K562 (cell line): ENCODE measurements around the gene IQGAP3. TPM values are rescaled to one million over a fixed set of nuclear protein-coding genes. Genes with fewer than 3 reads are reported as not detected.

ENCODE experiments used
- ATAC-seq: fragments of 200-7000 bp; cut with Tn5 transposase; 3 replicates; pipeline ENCODE4 v1.9.1; 2020; ENCODE audit warnings: moderate library complexity
- BruUV-seq: library from RNA; stranded (reverse); fragments of 400-500 nt; replicated peaks from 2 replicates; lab custom pipeline; 2021; lab: Mats Ljungman, UMichigan
- CTCF ChIA-PET: fragments of 300-600 bp; formaldehyde crosslinking; extraction: SDS; loops from one replicate; lab custom pipeline; 2021; ENCODE audit warnings: low intra/inter-chr PET ratio; lab: Yijun Ruan, JAX
- POLR2A ChIA-PET: fragments of 300-600, 350-650 bp; sonication (Branson Sonifier 250); formaldehyde crosslinking; extraction: SDS; loops from one replicate; lab custom pipeline; 2021; ENCODE audit warnings: antibody characterized with exemption, inconsistent platforms; lab: Yijun Ruan, JAX
- DNase-seq, 4 experiments: peaks; one replicate each; pipeline versions ENCODE4 v3.0.0 to v3.0.0-alpha.2; 2011 to 2018; ENCODE audit warnings: low spot score in 3 of 4, mixed read lengths in 3 of 4; ENCODE audit errors: extremely low read depth in 1 of 4
- FAIRE-seq: peaks from 2 replicates; lab custom pipeline; 2011; peaks lifted over from hg19 to GRCh38; lab: Jason Lieb, UNC
- H2AFZ ChIP-seq: 2 replicates; pipeline ENCODE4 v1.6.0; 2011; ENCODE audit warnings: low read depth, low read length, control low read depth, inconsistent platforms
- H3K27ac ChIP-seq: fragments of 200-600 bp; 3 replicates; pipeline ENCODE4 v1.8.0; 2011; ENCODE audit warnings: low read depth, mild to moderate bottlenecking, control low read depth, inconsistent platforms, low read length, moderate library complexity, mixed read lengths; ENCODE audit errors: extremely low read depth
- H3K27me3 ChIP-seq, 2 experiments: fragments of 300-600 bp in 1 of 2; 2 replicates in 1 of 2; 3 replicates in 1 of 2; pipeline versions ENCODE4 v1.6.0 to v1.8.0; 2011; ENCODE audit warnings: inconsistent platforms in 2 of 2, low read length in 2 of 2, mild to moderate bottlenecking in 1 of 2, mixed read lengths in 1 of 2, moderate library complexity in 1 of 2; ENCODE audit not compliant: control insufficient read depth in 2 of 2, insufficient read depth in 2 of 2
- H3K36me3 ChIP-seq: fragments of 300-600 bp; 3 replicates; pipeline ENCODE4 v1.8.0; 2011; ENCODE audit warnings: mild to moderate bottlenecking, low read length, inconsistent platforms; ENCODE audit not compliant: control insufficient read depth, insufficient read depth
- H3K4me1 ChIP-seq, 2 experiments: fragments of 200-600 bp in 1 of 2; replicated peaks in 1 of 2; 2 replicates in 1 of 2; 3 replicates in 1 of 2; pipeline versions ENCODE4 v1.5.1 to v1.8.0; 2011; ENCODE audit warnings: inconsistent platforms in 2 of 2, low read length in 2 of 2, mild to moderate bottlenecking in 1 of 2, mixed read lengths in 1 of 2, moderate library complexity in 1 of 2; ENCODE audit not compliant: control insufficient read depth in 2 of 2, insufficient read depth in 2 of 2
- H3K4me2 ChIP-seq: 2 replicates; pipeline ENCODE4 v1.6.1; 2011; ENCODE audit warnings: low read length, control low read depth, inconsistent platforms, mixed read lengths; ENCODE audit not compliant: insufficient read depth
- H3K4me3 ChIP-seq: fragments of 200-600 bp; sonication (generic), shearing (Covaris generic); 2 replicates; pipeline ENCODE4 v1.5.1; 2016; ENCODE audit warnings: control low read depth, inconsistent platforms
- H3K79me2 ChIP-seq: fragments of 200-600 bp; 3 replicates; pipeline ENCODE4 v1.8.0; 2011; ENCODE audit warnings: low read length, inconsistent platforms; ENCODE audit not compliant: control insufficient read depth, insufficient read depth
- H3K9ac ChIP-seq, 2 experiments: 2 replicates each; pipeline versions ENCODE4 v1.6.0 to v1.6.1; 2011; ENCODE audit warnings: low read depth in 2 of 2, low read length in 2 of 2, control low read depth in 1 of 2, inconsistent platforms in 1 of 2, mild to moderate bottlenecking in 1 of 2, mixed read lengths in 1 of 2; ENCODE audit not compliant: insufficient read depth in 1 of 2
- H3K9me1 ChIP-seq: one replicate; pipeline ENCODE4 v1.6.0; 2011; ENCODE audit warnings: inconsistent platforms, mild to moderate bottlenecking, low read length, moderate library complexity; ENCODE audit not compliant: control insufficient read depth, insufficient read depth
- H3K9me3 ChIP-seq: replicated peaks from 2 replicates; pipeline ENCODE4 v1.5.1; 2011; ENCODE audit warnings: low read depth, low read length, inconsistent platforms; ENCODE audit not compliant: control insufficient read depth, insufficient read depth
- H4K20me1 ChIP-seq: replicated peaks from 2 replicates; pipeline ENCODE4 v1.6.1; 2011; ENCODE audit warnings: low read length, inconsistent platforms, mixed read lengths; ENCODE audit not compliant: control insufficient read depth, insufficient read depth
- DPF2 ChIP-seq: fragments of 450-650 bp; IDR thresholded peaks from 2 replicates; pipeline ENCODE4 v1.6.1; 2016
- GATAD2A ChIP-seq: fragments of 450-650 bp; IDR thresholded peaks from 2 replicates; pipeline ENCODE4 v1.6.1; 2017
- HEY1 ChIP-seq: fragments of 250-450 bp; sonication (Bioruptor Pico); IDR thresholded peaks from 2 replicates; pipeline ENCODE4 v1.5.0; 2020; ENCODE audit warnings: mild to moderate bottlenecking, moderate library complexity, borderline replicate concordance
- MYNN ChIP-seq, 2 experiments: sonication (generic); formaldehyde crosslinking in 1 of 2; IDR thresholded peaks; 2 replicates each; pipeline versions ENCODE4 v1.5.0 to v1.6.1; 2016 to 2020; ENCODE audit warnings: antibody characterized with exemption in 1 of 2, missing genetic modification reagents in 1 of 2
- NFIC ChIP-seq: fragments of 450-650 bp; IDR thresholded peaks from 2 replicates; pipeline ENCODE4 v1.6.1; 2017; ENCODE audit warnings: mild to moderate bottlenecking, inconsistent platforms
- POLR2G ChIP-seq: fragments of 200-400 bp; formaldehyde crosslinking; IDR thresholded peaks from 2 replicates; pipeline ENCODE4 v1.6.1; 2017; ENCODE audit warnings: low read depth, mild to moderate bottlenecking, antibody characterized with exemption, low read length, moderate library complexity
- RBM25 ChIP-seq: fragments of 200-400 bp; formaldehyde crosslinking; IDR thresholded peaks from 2 replicates; pipeline ENCODE4 v1.6.1; 2018; ENCODE audit warnings: low read length, low read depth, moderate library complexity; ENCODE audit not compliant: severe bottlenecking
- SIN3B ChIP-seq: fragments of 450-650 bp; IDR thresholded peaks from 2 replicates; pipeline ENCODE4 v1.6.1; 2017; ENCODE audit warnings: low read depth, mild to moderate bottlenecking, moderate library complexity
- ZC3H8 ChIP-seq: fragments of 450-650 bp; IDR thresholded peaks from 2 replicates; pipeline ENCODE4 v1.6.1; 2017
- ZNF121 ChIP-seq: sonication (generic); formaldehyde crosslinking; conservative IDR thresholded peaks from 2 replicates; pipeline ENCODE4 v1.8.0; 2022; ENCODE audit warnings: missing genetic modification reagents
- ZNF76 ChIP-seq: fragments of 250-450 bp; sonication (Bioruptor Pico); IDR thresholded peaks from 2 replicates; pipeline ENCODE4 v1.4.0; 2020; ENCODE audit warnings: mild to moderate bottlenecking, moderate library complexity, borderline replicate concordance
- WGBS: fragments of 100-300 bp; shearing (Covaris generic); methylation state at CpG from one replicate; pipeline ENCODE4 v1.1.6; 2016; ENCODE audit warnings: low coverage, mixed read lengths; ENCODE audit not compliant: insufficient coverage; ENCODE audit errors: missing lambda C conversion rate; 5-methylcytosine and 5-hydroxymethylcytosine counted together
- in situ Hi-C: fragments of 300-500 bp; cut with MboI; formaldehyde crosslinking; loops from 4 replicates; pipeline ENCODE4 v1.15.0; 2018; ENCODE audit warnings: inconsistent platforms, mixed read lengths
- intact Hi-C: fragments of 100-400 bp; cut with micrococcal nuclease; formaldehyde crosslinking; loops from 2 replicates; pipeline ENCODE4 v1.14.2; 2022
- polyA plus RNA-seq, 8 experiments: library from polyadenylated mRNA; depleted of rRNA in 4 of 8; stranded (reverse) in 5 of 8; unstranded in 3 of 8; fragments of >200 nt; fragmentation: Nextera tagmentation in 2 of 8; fragmentation: Illumina TruSeq in 1 of 8; extraction: Ambion mirVana in 2 of 8; extraction: Trizol in 1 of 8; gene quantifications; 2 replicates each; pipeline versions ENCODE4 v1.2.1 to v1.2.3, GENCODE V29; 2011 to 2014; ENCODE audit warnings: inconsistent platforms in 1 of 8, missing spikeins in 1 of 8
- total RNA-seq, 7 experiments: library from RNA; depleted of rRNA in 6 of 7; stranded (reverse); fragments of >200 nt in 6 of 7; fragmentation: Illumina TruSeq in 2 of 7; extraction: Trizol in 2 of 7; gene quantifications; 2 replicates each; pipeline versions ENCODE4 v1.2.1 to v1.2.3, GENCODE V29; 2011 to 2021; ENCODE audit warnings: low replicate concordance in 1 of 7
- TF ChIP-seq, protein P1 (sequence below): sonication (generic); formaldehyde crosslinking; IDR thresholded peaks from 2 replicates; pipeline ENCODE4 v1.8.0; 2022; ENCODE audit warnings: missing genetic modification reagents, mild to moderate bottlenecking, moderate library complexity, borderline replicate concordance
- TF ChIP-seq, protein P2 (sequence below): sonication (generic); formaldehyde crosslinking; IDR thresholded peaks from 2 replicates; pipeline ENCODE4 v1.8.0; 2022; ENCODE audit warnings: missing genetic modification reagents, mild to moderate bottlenecking, borderline replicate concordance

IQGAP3 gene
- total and polyA plus RNA-seq, 9 of the 15 experiments (the other 6 are each of a cell fraction or from before 2014, with no cell fraction given), result 1.4 to 16.6 (median 11.9) TPM

DNA sequence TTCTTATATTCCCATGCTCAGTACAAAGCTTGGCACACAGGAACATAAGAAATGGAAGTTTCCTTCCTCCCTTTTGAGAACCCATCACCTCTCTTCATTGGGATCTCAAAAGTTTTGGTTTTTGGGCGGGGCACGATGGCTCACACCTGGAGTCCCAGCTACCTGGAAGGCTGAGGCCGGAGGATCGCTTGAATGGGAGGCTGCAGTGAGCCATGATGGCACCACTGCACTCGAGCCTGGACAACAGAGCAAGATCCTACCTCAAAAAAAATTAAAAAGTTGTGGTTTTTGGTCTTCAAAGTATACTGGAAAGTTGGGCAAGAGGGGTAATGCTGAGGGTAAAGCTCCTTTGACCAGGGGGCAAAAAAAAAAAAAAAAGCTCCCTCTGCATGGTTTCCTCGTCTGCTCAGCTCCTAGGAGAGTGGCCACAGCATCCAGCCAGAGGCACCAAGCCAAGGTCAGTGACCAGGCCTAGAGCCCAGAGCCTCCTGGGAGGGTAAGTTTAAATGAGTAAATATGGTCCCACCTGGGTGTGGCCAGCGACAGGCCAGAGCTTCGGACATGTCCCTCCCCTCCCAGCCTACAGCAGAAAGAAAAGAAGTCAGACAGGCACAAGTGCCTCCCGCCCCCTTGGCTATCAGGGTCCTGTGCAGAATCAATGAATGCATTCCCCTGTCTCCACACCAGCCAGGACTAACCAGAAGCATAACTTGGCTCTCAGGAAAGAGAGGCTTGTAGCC, 76.8 kb downstream of the IQGAP3 start:
- Histone ChIP-seq H3K9me1 (peaks cover 23% of the 10 kb centered on the region), H3K9me3 (no peaks in the 10 kb centered on the region), H3K27ac (no peak overlapping the region), H3K27me3 (no peaks in the 10 kb centered on the region), H3K79me2 (peaks cover 99% of the 10 kb centered on the region), H3K4me2 (peak overlapping the region; percentile 32; the same call in 1 of the 2 replicates), H2AFZ (no peak overlapping the region), H4K20me1 (peaks cover 50% of the 10 kb centered on the region), H3K4me1 (peaks cover 83% of the 10 kb centered on the region in 2 experiments), H3K4me3 (no peak overlapping the region), H3K36me3 (peaks cover 10% of the 10 kb centered on the region; the same call in 2 of the 3 replicates), H3K9ac (peak overlapping the region in 1 of 2 experiments; percentile 41; a peak in 1 of 4 replicates)
- CTCF ChIA-PET, result no interaction called here
- WGBS, result 70% methylated on average over 9 of the region's 9 CpGs
- no peak for FAIRE-seq
- intact Hi-C loops, result no loop called here
- TF ChIP-seq MYNN (IDR thresholded peaks at IDR 0.05) (no peak), MYNN (CRISPR knock-in tag; IDR thresholded peaks at IDR 0.05) (no peak), ZNF121 (CRISPR knock-in tag) (peak; percentile 92), HEY1 (CRISPR knock-in tag) (no peak), SIN3B (no peak), ZNF76 (CRISPR knock-in tag) (no peak), RBM25 (peak; percentile 55), GATAD2A (no peak), ZC3H8 (no peak), DPF2 (no peak), POLR2G (no peak), NFIC (peak; percentile 41; the same call in 1 of the 2 replicates)
- TF ChIP-seq, protein P1, sequence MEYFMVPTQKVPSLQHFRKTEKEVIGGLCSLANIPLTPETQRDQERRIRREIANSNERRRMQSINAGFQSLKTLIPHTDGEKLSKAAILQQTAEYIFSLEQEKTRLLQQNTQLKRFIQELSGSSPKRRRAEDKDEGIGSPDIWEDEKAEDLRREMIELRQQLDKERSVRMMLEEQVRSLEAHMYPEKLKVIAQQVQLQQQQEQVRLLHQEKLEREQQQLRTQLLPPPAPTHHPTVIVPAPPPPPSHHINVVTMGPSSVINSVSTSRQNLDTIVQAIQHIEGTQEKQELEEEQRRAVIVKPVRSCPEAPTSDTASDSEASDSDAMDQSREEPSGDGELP (CRISPR knock-in tag), result 0 out of 2 replicates have a peak, but pooled peaks have one; percentile 17
- TF ChIP-seq, protein P2, sequence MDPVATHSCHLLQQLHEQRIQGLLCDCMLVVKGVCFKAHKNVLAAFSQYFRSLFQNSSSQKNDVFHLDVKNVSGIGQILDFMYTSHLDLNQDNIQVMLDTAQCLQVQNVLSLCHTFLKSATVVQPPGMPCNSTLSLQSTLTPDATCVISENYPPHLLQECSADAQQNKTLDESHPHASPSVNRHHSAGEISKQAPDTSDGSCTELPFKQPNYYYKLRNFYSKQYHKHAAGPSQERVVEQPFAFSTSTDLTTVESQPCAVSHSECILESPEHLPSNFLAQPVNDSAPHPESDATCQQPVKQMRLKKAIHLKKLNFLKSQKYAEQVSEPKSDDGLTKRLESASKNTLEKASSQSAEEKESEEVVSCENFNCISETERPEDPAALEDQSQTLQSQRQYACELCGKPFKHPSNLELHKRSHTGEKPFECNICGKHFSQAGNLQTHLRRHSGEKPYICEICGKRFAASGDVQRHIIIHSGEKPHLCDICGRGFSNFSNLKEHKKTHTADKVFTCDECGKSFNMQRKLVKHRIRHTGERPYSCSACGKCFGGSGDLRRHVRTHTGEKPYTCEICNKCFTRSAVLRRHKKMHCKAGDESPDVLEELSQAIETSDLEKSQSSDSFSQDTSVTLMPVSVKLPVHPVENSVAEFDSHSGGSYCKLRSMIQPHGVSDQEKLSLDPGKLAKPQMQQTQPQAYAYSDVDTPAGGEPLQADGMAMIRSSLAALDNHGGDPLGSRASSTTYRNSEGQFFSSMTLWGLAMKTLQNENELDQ (CRISPR knock-in tag), result 0 out of 2 replicates have a peak, but pooled peaks have one; percentile 37
- no TSS peak for BruUV-seq
- in situ Hi-C loops, result no loop called here
- peak in 2 of 4 experiments; percentile 28 to 59 for DNase-seq
- peak; percentile 17 for ATAC-seq
- POLR2A ChIA-PET, result interaction anchor here (0.6 to 1.4 kb wide), 3 partner anchors 13 to 474 kb away, joined by 3 to 4 read pairs (median 3); no protein-coding TSS in a partner anchor
